Placental epithelial cell (primary cell): ENCODE results near the gene CMTR1. TPM values are rescaled to one million over a fixed set of nuclear protein-coding genes. Genes with fewer than 3 reads are reported as not detected.

Experiments
- total RNA-seq: library from RNA; depleted of rRNA; stranded (reverse); fragments of >200 nt; gene quantifications from 2 replicates; pipeline ENCODE4 v1.2.3, GENCODE V29; 2012

Gene CMTR1
- 29.2 and 30.2 TPM in 2 replicates for total RNA-seq

GRCh38 chr6:37432916-37433656 lies at the start of gene CMTR1:
TSS of gene CMTR1 (plus strand) at chr6:37433221. CDS start at chr6:37435630, 2,409 bp downstream.

GRCh38 chr6:37499433-37500293 lies 66.6 kb downstream of the CMTR1 start, which contains the start of gene CCDC167:
TSS of gene CCDC167 (minus strand) at chr6:37499893. CDS start at chr6:37499863, 30 bp downstream.

Other genes with a start within 250 kb of the CMTR1 start
- gene TBC1D22B, start 175.4 kb upstream of the CMTR1 start, total RNA-seq: 5.9 and 6.7 TPM in 2 replicates
- gene TMEM217, start 175.1 kb upstream of the CMTR1 start, total RNA-seq: 2.4 and 3.5 TPM in 2 replicates
- 13.4 and 20.0 TPM in 2 replicates for gene RNF8, start 79.2 kb upstream of the CMTR1 start, total RNA-seq
- gene CCDC167, start 66.7 kb downstream of the CMTR1 start, total RNA-seq: 7.5 and 24.1 TPM in 2 replicates